Activated naive CD8-positive, alpha-beta T cell treated with anti-CD3 and anti-CD28 coated beads, Interleukin-2, amount 50 U/mL, for 16 hours (primary cell): ENCODE data around the gene SATB2.

Source experiments
- DNase-seq: peaks from one replicate; pipeline ENCODE4 v3.0.0-alpha.2; 2020; ENCODE audit warnings: low read depth, low spot score

SATB2 gene

DNA sequence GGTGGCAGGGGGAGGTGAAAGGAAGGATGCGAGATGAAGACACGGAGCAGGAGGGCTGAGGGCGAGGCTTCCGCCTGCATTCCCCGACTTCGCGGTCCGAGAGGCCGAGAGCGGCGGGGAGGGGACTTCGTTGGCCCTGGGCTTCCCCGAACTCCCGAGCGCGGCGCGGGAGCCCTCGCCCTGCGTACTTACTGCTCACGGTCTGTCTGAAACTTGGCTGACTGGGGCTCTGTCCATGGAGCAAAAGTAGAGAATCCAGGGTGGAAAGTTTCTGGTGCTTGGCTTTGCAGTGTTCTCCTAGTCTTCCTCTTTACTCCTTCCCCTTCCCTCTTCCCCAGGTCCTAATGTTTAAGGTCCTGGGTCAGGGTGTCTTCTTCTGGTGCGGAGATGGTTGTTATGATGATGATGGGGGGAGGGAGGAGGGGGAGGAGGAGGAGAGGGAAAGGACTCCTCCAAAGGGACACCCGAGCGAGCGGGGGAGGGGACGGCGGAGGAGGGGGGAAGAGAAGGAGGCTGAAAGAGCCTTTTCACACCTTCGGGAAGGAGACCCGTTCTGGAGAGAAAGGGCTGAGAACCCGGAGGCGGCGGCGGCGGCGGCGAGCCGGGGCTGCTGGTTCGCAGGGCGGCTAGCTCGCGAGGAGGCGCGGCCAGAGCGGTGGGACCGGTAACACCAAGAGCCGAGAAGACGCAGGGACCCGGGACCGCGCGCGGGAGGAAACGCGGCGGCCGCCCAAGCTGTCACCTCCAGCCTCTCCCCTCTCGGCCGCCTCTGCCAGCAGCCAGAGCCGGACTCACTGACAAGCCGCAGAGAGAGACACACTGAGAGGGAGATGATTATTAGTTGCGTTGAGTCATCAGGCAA is at the start of gene SATB2:
Gene SATB2, minus strand, starts transcription at position 793 of the 862 bp plus-strand sequence. CDS start 1,902 bp downstream, outside the sequence.
- no peak for DNase-seq

GRCh38 chr2:199505755-199506403 is 48.1 kb upstream of the SATB2 start:
- no peak for DNase-seq

DNA sequence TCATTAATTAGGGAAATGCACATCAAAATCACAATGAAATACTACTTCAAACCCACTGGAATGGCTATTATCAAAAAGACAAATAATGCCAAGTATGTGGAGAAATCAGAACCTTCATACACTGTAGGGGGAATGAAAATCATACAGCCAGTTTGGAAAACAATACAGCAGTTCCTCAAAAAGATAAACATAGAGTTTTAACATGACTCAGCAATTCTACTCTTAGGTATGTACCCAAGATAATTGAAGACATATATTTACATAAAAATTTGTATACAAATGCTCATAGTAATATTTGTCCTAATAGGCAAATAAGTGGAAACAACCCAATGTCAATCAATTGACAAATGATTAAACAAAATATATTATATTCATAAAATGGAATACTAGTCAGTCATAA is 45.4 kb upstream of the SATB2 start:
- no peak for DNase-seq

GRCh38 chr2:199499005-199499404 is 41.3 kb upstream of the SATB2 start:
- DNase-seq: no peak

- DNase-seq: no peak
These were observed 37.4 kb upstream of the SATB2 start for GRCh38 chr2:199495147-199495546.

DNA sequence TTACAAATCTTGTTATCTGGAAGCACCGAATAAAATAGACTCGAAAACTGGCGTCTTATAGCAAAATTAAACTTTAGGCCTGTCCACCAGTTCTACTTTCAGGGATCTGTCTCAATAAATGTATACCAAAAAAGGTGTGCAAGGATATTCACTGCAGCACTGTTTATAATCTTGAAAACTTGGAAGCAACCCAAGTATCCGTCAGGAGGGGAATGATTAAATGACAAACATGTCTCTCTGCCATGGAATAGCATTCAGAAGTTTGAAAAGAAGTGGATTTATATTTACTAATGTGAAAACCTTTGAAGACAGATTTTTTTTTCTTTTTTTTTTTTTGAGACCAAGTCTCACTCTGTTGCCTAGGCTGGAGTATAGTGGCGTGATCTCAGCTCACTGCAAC is 32.3 kb upstream of the SATB2 start:
- DNase-seq: no peak

- DNase-seq: no peak
These were observed 31.1 kb upstream of the SATB2 start for GRCh38 chr2:199488772-199489400.

DNA sequence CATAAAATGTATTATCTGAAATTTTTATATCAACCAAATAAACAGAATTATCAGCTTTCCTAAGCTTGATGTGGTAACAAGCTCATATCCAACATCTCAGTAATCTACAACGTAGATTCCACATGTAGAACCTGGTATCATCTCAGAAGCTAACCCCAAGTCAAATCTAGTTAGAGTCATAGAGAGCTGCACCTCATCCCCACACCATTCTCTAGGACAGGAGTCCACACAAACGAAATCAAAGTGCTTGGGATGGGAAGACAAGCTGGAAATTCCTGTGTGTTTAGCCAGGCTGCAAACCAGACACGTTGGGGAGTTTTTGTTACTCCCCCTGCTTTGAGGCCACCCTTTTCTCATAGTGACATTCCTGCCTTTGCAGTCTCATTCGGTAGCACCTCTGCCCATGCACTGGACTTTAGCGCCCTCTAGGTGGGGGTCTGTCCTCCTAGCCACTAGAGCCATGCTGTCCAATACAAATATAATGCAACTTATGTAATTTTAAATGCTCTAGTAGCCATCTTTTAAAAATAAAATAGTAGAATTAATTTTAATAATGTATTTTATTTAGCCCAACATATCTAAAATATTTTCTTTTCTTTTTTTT is 28.1 kb upstream of the SATB2 start:
- no peak for DNase-seq

DNA sequence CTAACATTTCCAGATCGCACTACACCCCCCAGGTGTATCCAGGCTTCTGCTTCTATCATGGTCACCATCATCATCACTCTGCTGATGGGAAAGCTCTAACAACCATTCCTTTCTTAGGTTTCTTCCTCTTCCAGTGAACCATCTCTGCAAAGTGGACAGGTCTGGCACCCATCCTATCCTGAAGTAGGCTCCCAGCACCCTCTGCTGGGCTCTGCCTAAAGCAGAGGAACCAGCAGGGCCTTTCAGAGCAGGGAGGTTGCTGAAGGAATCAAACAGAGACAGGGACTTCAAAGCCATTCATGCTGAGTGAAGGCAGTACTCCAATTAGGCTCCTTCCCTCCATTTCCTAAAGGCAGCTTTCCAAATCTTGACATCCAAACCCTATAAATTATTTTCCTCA is 27.2 kb upstream of the SATB2 start:
- DNase-seq: no peak

DNA sequence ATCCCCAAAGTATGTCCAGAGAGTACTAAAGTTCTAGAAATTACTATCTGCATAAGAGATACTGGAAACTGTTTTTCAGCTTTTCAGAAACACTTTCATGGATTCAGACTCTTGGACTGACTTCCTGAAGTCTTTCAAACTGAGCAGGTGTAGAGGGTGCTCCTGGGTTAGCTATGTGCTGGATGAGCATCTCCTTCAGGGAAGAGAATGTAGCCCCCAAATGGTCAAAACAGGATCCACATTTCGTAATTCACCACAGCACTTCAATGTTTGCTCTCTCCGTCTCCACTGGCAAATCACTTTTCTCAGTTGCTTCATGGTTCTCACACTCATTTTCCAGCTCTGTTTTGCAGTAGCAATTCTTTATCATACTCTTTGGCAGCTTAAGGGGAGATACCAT is 23.2 kb upstream of the SATB2 start:
- no peak for DNase-seq

DNA sequence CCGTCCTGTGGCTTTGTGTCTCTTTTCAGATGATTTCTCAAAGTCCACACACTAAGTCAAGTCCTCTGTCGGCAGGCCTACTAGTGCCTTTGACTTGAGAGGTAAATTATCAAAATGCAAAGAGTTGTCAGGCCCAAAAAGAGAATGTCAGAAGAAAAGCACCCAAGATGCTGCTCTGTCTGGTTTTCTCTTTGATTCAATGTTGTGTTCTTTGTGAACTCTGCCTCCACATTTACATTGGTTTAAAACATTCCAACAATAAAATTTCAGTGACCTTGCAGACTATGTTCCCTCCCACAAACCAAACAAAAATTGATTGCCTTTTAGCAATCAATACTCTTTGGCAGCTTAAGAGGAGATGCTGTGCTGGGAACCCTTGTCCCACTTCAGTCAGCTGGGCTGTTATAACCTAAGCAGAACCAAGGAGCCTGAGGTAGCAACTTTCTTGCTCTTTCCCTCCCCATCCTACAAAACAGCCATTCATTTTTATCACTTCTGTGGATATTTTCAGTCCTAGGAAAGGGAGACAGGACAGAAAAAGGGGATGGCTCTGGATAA is 19.6 kb upstream of the SATB2 start:
- no peak for DNase-seq

GRCh38 chr2:199471443-199472057 is 13.8 kb upstream of the SATB2 start:
- no peak for DNase-seq

- no peak for DNase-seq
These were observed 13.1 kb upstream of the SATB2 start for GRCh38 chr2:199470672-199471442.

DNA sequence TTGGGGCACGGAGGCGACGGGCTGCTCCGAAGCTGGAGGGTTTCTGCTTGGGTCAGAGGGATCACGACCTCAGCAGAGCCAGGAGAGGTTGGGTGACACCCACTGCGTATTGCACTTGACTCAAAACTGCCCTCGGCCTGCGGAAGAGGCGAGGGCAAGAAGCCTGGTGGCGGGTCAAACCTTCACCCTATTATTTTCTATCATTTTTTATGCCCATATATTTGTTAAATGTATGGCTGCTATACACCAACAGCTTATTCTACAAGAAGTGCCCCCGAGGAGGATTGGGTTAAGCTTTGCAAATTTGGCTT is 12.6 kb upstream of the SATB2 start:
- no peak for DNase-seq

DNA sequence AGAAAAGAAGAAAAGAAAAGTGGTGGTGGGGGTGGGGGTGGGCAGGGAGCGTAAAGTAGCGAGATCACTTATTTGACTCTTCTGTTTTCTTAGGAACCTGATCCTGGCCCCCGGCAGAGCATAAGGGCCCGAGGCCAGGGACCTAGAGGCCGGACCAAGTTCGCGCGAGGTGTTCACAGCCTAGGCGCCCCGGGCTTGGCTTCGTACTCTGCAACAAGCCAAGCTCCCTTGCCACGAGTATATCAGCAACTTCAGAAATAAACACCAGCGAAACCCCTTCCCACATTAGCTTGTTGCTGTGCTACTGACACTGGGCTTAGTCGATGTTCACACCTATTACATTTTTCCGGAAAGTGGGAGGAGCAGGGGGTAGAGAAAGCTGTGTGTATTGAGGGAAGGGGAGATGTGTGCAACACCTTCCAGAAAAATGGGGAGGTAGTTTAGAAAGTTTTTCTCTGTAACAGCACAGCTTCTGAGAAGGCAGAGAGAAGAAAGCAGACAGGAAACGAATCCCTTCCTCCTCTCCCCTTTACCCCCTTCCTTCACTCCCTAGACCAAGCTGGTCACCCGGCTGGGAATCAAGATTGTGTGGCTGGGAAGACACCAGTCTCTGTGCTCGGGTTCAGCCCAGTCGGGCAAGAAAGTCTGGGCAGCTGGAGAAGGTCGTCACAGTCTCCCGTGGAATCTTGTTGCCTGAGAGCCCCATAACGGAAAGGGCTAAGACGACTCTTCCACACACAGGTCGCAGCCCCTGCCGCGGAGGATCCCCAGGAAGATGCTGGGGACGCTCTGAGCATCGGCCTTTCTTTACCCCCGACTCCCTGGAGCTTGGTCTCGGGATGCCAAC is 12.0 kb upstream of the SATB2 start:
- DNase-seq: no peak

DNA sequence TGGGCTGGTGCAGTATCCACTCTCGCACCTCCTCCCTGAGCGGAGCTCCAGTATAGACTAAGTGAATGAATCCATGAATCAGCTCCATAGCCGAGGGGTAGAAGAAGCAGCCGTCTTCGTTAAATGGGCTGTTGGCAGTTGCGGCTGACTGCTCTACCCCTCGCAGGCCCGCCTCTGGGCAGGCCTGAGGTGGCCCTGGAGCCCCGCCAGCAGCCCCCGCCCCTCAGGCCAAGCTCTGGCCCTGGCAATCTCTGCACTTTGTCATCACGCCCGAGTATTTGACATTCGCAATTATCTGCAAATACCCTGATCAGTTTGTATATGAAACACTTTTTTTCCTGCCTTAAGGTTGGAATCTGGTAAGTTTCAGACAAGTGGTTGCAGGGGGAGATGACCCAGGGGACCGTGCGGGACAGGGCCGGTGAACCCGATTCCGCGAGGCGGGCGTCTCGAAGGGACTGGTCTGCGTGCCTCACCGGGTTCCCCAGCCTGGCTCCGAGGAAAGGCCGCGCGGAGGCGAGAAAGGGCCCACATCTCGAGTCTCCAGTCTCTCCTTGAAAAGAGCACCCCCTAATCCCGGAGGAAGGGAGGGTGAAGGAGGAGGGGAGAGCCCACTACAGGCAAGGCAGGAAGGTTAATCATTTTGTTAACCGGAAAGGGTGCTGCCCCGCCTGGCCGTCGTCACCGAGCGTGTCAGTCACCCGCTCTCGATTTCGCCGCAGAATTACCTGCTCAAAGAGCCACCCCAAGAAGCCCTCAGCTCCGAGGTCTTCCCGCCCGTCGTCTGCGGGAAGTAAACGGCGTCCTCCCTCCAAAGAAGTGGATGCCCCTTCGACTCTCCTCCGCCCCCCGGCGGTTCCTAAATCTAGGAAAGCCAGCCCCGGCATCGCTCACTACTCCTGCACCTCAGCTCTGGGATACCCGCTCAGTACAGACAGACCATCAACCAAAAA is 11.1 kb upstream of the SATB2 start:
- DNase-seq: no peak

DNA sequence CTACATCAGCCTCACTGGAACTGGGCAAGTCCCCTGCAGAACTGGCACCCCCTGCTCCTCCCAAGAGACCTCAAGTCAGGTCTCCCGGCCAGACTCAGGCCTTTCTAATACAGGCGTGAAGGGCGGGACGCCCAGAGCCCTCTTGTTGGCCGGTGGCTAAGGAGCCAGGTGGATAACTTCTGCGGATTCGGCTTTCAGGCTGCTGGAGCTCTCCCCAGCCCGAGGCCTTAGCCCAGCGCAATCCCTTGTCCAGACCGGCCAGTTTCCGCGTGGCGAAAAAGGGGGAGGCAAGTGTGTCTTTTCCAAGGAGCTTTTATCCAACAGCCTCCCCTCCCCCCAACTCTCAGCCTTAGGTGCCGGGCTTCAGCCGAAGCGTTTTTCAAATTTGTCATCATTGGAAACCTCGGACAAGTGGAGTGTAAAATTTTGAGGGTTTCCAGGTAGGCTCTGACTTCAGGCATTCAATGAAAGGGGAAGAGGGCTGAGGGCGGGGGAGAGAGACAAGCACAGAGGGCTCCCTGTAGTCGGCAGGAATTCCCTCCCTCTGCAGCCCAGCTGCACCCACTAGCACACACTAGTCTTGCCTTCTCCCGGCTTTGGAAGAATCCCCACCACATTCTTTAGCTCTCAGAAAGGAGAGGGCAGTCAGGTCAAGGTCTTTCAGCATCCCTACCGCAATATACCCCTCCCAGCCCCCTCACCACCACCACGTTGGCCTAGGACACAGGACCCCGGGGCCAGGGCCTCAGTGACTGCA is 9.5 kb upstream of the SATB2 start:
- no peak for DNase-seq

DNA sequence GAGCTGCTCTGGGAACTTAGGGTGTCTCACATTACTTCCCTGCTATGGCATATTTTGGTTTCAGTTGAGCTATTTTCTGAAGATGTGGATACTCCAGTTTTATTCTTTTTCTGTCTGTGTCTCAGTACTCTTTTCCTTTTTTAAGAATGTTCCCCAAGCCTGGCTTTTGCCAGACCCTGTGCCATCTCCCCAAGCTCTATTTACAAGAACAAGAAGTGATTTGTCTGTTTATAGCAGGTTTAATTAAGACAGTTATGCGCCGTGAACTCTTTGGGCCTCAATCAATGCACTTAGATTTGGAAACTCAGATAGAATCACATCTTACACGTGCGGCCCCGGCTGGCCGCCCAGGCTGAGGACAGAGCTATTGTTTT is 8.9 kb upstream of the SATB2 start:
- no peak for DNase-seq
